Head of caudate nucleus (tissue), 42 donors: Measurements from ENCODE around the gene VEPH1.
"Not testable (repeated sequence)": the region's sequence is repeated elsewhere in the genome, so short reads cannot be mapped to it uniquely, and the experiment has no call there.

Source experiments
- DNase-seq, 42 donors: peaks; one replicate each; pipeline versions ENCODE4 v3.0.0 to v3.0.0-alpha.2; 2020 to 2021; ENCODE audit warnings: mixed read lengths in 7 of 42
- intact Hi-C: fragments of 100-400 bp; cut with DNase I; formaldehyde crosslinking; loops from one replicate; pipeline ENCODE4 v1.15.0; 2022

VEPH1 gene

DNA sequence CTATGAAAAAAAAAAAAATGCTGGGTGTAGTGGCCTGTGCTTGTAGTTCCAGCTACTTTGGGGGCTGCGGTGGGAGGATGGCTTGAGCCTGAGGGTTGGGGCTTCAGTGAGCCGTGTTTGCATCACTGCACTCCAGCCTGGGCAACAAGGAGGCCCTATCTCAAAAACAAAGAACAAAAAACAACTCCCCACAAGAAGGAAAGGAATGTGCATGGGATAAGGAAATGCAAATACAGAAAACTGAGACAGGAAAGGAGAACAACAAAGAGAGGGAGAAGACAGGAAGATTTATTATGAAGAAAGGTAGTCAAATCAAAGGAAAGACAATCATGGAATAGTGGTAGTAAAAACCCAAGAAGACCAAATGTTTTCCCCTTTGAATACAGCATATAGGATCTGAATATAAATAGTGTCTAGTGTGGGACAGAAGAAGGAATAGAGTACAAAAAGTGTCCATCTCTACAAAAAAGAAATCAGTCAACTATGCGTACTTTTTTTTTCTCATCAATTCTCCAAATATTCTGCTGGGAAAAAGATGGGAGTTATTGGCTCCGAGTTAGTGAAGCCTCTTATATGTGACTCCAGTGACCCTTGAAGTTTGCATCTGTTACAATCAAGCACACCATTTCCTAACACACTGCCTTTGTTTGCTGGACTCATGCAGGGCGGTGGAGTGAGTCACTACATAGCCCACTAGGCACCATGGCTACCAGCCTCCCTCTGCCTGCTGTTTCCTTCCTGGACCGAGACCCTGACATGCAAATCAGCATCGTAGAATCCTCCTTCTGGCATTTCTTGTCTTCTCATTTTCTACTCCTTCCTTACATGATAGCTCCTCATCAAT is 167.8 kb downstream of the VEPH1 start:
- peak in 38 of 42 donors; percentile 7 to 86 (median 44) for DNase-seq
- intact Hi-C loops, result no loop called here

DNA sequence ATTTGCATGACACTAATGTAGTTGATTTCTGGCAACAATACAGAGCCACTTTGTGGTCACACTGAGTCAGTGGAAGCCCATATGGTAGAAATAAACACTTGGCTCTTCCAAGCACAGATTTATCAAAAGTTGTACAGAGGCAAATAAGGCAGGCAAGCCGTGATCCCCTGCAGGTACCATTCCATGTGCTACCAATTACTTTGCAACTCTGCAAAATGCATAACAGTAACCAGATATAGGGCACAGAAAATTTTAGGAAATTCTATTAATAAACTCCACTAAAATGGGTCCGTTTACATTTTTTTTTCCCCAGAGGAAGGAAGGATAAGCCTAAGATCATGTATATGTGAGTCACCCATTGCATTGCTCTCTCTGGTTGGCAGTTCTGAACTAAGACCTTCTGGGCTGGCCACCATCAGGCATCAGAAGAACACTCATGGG is 169.6 kb downstream of the VEPH1 start:
- intact Hi-C loops, result no loop called here
- DNase-seq, result no peak

DNA sequence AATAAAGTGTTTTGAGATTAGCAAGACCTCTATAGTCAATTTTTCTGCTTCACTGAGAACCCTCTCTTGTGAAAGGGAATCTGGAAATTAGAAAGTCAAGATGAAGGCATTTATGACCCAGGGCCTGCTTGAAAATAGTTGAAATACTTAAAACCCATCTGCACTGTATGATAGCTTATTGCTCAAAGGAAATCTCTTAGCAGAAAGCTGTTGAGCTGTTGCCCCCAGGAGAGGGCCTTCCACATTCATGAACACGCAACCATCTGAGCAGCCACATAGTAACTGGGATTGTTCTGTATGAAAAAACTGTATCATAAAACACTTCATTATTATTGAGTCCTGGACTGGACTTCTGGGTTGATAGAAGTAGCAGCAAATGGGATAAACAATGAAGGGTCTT is 173.0 kb downstream of the VEPH1 start:
- intact Hi-C loops, result no loop called here
- DNase-seq, result no peak

DNA sequence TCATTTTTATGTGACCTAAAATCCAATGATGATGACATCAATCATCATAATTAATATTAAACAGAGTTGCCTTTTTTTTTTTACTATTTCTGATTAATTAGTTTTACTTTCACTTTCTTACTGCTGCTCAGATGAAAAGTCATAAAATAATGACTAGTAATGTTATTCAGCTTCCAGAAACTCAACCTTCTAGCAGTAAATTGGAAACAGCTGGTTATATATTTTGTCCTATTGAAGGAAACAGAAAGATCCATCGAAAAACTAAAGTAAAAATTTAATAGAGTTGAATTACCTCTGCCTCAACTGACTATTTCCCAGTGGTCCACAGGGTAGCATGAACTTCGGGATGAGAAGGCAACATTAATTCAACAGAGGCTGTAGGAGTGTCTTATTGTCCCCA is 173.7 kb downstream of the VEPH1 start:
- no peak for DNase-seq
- intact Hi-C loops, result no loop called here

DNA sequence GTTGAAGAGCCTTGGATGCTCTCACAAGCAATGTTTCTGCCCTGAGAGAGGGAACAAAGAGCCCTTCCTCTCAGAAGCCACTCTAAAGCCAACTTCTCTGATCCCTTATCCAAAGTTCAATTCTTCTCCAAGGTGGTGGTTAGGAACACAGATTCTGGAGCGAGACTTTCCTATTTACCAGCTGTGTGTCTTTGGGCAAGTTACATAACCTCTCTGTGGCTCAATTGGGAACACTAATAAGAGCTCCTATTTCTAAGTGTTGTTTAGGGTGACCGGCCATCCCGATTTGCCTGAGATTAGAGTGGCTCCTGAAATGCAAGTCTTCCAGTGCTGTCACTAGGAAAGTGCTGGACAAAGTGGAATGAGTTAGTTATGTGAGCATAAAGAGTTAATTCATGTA is 175.4 kb downstream of the VEPH1 start:
- intact Hi-C loops, result no loop called here
- no peak for DNase-seq

DNA sequence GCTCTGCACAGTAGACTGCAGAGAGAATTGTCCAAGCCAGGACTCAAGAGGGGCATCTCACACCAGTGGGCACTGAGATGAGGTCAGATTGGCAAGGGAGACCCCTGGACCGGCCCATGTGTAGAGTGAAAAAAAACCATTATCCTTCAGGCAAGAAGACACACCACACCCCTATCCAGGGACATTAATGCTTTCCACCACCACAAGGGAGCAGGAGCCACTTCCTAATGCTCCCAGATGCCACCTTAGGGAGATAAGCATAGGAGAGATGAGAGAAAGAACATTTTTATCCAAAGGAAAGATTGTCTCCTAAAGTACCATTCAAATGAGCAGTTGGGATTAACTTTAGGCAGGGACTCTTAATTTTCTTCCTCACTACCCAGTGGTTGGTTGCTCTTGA is 176.2 kb downstream of the VEPH1 start:
- DNase-seq, result no peak
- intact Hi-C loops, result no loop called here

DNA sequence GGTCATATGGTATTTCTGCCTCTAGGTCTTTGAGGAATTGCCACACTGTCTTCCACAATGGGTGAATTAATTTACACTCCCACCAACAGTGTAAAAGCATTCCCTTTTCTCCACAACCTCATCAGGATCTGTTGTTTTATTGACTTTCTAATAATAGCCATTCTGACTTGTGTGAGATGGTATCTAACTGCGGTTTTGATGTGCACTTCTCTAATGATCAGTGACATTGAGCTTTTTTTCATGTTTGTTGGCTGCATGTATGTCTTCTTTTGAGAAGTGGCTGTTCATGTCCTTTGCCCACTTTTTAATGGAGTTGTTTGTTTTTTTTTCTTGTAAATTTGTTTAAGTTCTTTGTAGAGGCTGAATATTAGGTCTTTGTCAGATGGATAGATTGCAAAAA is 178.3 kb downstream of the VEPH1 start:
- DNase-seq, intact Hi-C loops: not testable (repeated sequence)

DNA sequence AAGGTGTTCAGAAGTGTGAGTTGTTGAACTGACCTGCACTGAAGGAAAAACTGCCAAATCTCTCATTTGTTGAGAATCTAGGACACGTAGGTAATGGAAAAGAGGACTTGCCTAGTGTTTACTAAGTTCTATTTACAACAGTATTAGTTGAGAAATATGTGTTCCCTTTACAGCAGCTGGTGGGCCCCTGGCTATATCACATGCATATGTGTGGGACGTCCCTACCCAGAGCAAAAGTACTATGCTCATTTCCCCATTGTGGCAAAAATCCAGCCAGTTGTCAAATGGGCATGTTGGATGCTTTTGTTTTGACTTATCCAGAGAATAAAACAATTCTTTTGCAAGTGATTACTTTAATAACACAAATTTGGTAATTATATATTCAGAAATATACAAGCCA is 179.9 kb downstream of the VEPH1 start:
- intact Hi-C loops, result no loop called here
- no peak for DNase-seq

DNA sequence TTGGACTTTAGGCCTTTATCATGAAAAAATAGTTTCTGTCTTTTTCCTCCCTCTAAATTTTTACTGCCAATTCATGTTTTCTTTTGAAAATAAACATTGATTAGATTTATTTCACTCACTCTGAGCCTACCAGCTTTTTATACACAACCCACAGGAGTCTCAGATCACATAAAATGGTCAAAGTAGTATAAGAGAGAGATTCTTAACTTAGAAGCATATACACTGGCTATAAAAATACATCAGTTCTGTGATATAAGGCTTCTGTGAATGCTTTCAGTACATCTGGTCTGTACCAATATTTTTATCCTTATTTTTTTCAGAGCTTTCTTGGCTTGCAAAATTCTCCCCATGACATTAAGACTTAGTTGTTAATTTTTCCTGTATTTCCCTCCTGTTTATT is 183.5 kb downstream of the VEPH1 start:
- DNase-seq, result no peak
- intact Hi-C loops, result no loop called here

DNA sequence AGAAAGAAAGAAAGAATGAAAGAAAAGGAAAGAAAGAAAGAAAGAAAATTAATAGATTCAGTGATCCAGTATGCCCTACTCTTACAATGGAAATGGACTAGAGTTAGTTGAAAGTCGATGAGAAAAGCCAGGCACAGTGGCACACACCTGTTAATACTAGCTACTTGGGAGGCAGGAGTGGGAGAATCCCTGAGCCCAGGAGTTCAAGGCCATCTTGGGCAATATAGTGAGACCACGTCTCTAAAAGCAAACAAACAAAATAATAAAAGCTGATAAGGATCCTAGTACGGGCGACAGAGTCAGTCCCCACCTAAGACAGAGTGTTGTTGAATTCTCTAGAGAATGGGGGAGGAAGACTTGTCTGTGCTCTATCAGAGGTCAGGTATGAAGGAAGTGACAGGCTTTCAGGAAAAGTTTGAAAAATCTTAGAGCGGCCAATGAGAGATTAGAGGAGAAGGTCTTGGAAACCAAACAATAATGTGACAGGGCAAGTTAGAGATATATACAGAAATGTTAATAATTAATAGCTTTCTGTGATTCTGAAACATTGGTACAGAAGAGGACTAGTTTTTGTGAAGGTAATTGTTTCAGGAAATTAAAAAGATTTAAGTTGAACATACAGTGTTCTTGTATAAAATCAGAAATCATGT is 184.5 kb downstream of the VEPH1 start:
- intact Hi-C loops, result no loop called here
- no peak for DNase-seq

DNA sequence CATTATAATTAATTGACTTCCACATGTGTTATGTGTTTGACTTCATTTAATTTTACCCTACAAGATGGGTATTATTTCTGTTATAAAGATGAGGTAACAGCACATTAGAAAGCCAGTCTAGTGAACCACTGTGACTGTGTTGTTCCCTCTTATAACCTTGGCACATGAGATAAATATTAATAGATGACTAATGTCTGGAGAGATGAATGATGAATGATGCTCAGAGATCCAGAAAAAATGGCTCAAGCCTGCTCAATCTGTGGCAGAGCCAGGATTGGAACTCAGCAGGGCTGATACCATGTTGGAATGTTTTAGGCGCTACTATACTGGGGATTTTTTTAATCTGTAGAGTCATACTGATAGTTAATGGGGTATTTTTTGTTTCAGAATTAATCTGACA is 185.3 kb downstream of the VEPH1 start:
- DNase-seq, result no peak
- intact Hi-C loops, result no loop called here

DNA sequence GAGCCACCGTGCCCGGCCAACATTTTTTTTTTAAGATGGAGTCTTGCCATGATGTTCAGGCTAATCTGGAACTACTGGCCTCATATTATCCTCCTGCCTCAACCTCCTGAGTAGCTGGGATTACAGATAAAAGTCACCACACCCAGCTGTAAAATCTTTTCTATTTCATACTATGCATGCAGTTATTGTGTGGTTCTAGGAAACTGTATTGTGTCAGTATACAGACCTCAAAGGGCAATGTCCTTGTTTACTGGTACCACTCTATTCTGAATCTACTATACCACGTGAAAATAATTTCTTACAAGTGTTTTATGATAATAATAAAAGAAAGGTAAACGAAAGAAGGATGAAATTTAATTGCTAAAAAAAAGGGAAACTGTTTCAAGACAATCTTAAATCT is 190.0 kb downstream of the VEPH1 start:
- no peak for DNase-seq
- intact Hi-C loops, result no loop called here

DNA sequence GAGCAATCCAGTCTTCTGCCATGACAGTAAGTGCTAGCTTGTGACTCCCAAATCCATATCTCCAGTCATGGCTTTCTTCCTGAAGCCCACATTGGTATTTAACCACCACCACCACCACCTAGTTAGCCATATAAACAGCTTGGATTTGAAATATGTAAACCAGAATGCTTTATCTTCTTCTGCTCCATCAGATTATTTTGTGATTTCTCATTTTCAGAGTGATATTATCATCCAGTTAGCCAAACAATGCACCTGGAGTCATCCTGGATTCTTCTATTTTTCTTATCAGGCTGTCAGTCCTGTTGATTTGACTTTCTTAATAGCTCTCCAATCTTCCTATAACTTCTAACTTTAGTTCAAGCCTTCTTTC is 190.9 kb downstream of the VEPH1 start:
- intact Hi-C loops, result no loop called here
- DNase-seq, result no peak

DNA sequence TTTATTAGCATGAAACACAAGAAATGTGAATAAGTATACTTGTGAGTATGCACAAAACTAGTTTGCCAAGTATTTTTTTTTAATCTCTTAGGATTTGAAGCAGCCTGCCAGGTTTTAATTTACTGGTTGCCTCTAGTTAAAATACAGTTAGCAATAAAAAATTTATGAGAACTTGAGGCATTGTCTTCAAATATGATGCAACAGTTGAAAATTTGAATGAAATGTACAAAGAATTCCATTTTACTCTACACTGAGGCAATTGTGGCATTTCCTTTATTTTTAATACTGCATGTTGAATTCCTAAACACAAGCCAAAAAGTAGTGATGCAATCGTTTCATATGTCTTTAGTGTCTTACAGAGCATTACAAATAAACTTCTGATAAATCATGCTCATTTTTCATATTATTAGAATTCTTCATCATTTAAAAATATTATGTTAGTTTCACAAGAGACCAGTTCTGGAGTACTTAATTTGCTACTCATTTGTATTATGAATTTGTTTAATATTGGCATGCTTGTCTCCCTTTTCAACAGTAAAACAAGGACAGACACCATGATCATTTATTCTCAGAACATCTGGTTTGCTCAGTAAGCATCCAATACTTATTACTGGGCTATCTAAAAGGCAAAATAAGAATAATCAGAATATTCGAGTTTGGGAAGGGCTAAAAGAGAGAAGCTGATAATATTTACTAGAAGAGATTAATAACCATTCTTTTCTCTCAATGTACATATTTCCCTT is 191.4 kb downstream of the VEPH1 start:
- intact Hi-C loops, result no loop called here
- DNase-seq, result no peak

DNA sequence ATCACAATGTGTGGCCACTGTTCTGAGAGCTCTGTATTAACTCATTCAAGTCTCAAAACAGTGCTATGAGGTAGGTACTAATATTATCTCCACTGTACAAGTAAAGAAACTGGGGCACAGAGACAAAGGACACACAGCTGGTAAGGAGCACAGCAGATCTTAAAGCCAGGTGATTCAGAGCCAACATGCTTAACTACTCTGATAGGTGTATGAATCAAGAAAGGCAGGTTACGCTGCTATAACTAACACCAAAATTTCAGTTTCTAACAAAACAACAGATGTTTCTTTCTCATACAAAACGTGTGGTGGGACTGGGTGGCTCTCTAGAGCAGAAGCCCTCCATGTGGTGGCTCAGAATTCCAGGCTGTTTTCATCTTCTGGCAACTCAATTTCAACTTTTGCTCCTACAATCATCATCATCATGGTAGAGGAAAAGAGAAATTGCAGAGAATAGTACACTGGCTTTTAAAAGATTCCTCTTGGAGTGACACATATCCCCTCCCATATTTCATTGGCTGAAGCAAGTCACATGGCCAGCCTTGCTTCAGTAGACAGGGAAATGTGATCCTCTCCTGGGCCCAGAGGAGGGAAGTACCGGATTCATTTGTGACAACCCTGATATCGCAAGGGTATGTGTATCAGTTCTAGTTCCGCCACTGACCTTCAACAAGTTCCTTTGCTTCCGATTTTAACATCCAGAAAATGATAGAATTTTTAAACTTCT is 192.7 kb downstream of the VEPH1 start:
- intact Hi-C loops, result no loop called here
- no peak for DNase-seq

DNA sequence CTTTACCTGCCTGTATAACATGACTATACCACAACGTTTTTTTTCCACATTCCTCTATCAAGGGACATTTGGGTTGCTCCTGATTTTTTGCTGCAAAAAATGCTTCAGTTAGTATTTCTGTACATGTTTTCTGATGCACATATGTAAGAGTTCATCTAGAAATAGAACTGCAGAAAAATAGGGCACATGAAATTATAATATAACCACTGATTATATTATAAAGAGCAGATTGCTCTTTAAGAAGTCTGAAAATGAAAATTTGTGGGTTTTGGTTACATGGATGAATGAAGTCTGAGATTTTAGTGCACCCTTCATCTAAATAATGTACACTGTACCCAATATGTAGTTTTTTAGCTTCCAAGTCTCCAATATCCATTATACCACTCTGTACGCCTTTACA is 196.7 kb downstream of the VEPH1 start:
- DNase-seq, result no peak
- intact Hi-C loops, result no loop called here

DNA sequence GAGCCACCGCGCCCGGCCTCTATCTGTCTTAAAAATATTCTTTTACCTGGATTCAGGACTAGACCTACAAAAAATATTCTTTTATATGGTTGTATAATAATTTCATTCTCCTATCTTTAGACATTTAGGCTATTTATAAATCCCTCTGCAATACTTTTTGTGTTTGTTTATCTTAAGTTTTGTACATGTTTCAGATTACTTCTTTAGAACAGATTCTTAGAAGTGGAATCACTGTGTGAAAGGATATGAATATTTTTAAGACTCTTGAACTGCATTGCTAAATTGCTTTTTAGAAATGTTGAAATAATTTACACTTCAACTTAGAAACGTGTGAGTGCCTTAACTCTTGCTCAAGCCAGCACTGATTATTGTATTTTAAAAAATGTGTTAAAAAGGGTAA is 197.8 kb downstream of the VEPH1 start:
- no peak for DNase-seq
- intact Hi-C loops, result no loop called here

DNA sequence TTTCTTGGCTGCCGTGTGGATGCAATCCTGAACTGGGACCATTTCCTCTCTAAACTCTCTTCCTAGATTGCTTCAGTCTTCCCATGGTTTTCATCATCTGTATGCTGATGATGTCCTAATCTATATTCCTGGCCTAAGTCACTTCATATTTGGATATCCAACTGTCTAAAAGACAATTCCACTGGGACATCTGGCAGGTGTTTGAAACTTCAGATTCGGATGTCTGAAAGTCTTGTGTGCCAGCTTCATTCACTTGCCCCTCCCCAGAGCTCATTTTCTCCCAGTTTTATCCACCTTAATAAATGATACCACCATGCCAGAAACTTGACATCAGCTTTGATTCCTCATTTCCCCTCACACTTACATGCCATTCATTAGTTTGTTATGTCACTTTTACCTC is 201.5 kb downstream of the VEPH1 start:
- intact Hi-C loops, result no loop called here
- no peak for DNase-seq

DNA sequence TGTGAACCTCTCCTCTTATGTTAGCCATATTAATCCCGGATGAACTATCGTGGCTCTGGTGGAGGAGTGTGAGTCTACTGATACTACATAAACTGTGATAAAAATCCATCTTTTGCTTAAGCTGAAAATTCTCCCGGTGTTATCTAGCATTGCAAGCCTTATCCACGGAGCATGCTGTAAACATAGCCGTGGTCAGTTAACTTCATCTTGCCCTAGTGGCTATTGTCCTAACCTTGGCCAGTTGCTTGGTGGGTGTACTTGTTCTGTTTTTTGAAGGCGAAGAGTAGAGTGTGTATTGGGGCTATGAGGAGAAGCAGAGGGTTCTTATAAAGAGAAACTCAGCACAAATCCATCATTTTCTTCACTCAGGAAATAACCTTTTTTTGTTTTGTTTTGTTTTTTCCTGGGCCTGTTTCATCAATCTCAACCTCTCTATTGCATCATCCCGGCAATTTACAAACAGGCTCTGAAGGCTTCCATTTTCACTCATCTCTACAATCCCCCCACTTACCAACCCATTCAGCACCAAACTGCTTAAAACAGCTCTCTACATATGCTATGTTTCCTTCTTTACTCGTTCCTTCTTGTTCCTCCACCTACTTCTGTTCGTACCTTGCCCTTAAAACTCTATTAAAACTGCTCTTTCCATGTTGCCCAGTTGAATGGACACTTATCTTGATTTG is 202.1 kb downstream of the VEPH1 start:
- no peak for DNase-seq
- intact Hi-C loops, result no loop called here
